Measurements from ENCODE around the gene DENND2A. TPM values are rescaled to one million over a fixed set of nuclear protein-coding genes. Genes with fewer than 3 reads are reported as not detected.

Gene DENND2A
- polyA plus RNA-seq, 6 donors from 2014 or later: 0.30 to 0.98 TPM; not detected in 4

Other genes starting within 250 kb of the DENND2A start
- 1 to 10 TPM; 1.3 to 9.2 (median 6.2) TPM for gene SLC37A3, start 242.3 kb downstream of the DENND2A start, polyA plus RNA-seq (ENCODE audit: low read depth in 6 of 6)
- 1 to 10 TPM in 1 of 6 donors, under 1 TPM in 2, not detected in 3; 0.61 to 1.1 (median 0.71) TPM for gene RAB19, start 236.8 kb downstream of the DENND2A start, polyA plus RNA-seq (ENCODE audit: low read depth in 6 of 6)
- gene MKRN1, start 161.3 kb downstream of the DENND2A start, polyA plus RNA-seq (ENCODE audit: low read depth in 6 of 6): 100 to 1,000 TPM in 5 of 6 donors, 10 to 100 TPM in 1; 99.0 to 151 (median 120) TPM
- 10 to 100 TPM; 24.4 to 38.8 (median 33.7) TPM for gene ADCK2, start 32.1 kb upstream of the DENND2A start, polyA plus RNA-seq (ENCODE audit: low read depth in 6 of 6)
- gene NDUFB2, start 55.9 kb upstream of the DENND2A start, polyA plus RNA-seq (ENCODE audit: low read depth in 6 of 6): 100 to 1,000 TPM; 298 to 433 (median 362) TPM